ENCODE results near the gene NCR3LG1. TPM values are rescaled to one million over a fixed set of nuclear protein-coding genes. Genes with fewer than 3 reads are reported as not detected.

NCR3LG1 gene
- polyA plus RNA-seq, 1 donor (not counting 4 experiments of a cell fraction or from before 2014, with no cell fraction given), result 3.9 TPM

- DNase-seq (ENCODE audit: low read depth, low spot score), result no peak
- Histone ChIP-seq H3K79me2 (ENCODE audit: control insufficient read depth, insufficient read depth, low read length) (no peaks in the 10 kb centered on the region), H3K4me3 (ENCODE audit: control insufficient read depth in 2 of 3, extremely low read depth in 1 of 3, insufficient read depth in 2 of 3, low read depth in 1 of 3, low read length in 3 of 3) (peak overlapping the region in 2 of 3 experiments; percentile 78 to 89), H3K9me3 (ENCODE audit: control insufficient read depth, low read depth, low read length) (no peaks in the 10 kb centered on the region), H4K20me1 (ENCODE audit: control insufficient read depth, extremely low read depth, insufficient read depth, low read length) (no peaks in the 10 kb centered on the region), H3K36me3 (ENCODE audit: control insufficient read depth in 2 of 2, extremely low read depth in 1 of 2, insufficient read depth in 2 of 2, low read length in 2 of 2) (peaks cover 1 to 2% of the 10 kb centered on the region in 2 experiments), H3K4me2 (ENCODE audit: control insufficient read depth, extremely low read depth, insufficient read depth, low read depth, low read length) (peak overlapping the region; percentile 98), H3K27ac (ENCODE audit: control insufficient read depth, insufficient read depth, low read length) (no peak overlapping the region), H3K27me3 (ENCODE audit: control insufficient read depth, extremely low read depth, insufficient read depth, low read length) (no peaks in the 10 kb centered on the region), H3K9ac (ENCODE audit: control insufficient read depth, extremely low read depth, insufficient read depth, low read length) (peak overlapping the region; percentile 78), H2AFZ (ENCODE audit: control insufficient read depth, low read length) (no peak overlapping the region), H3K9me1 (ENCODE audit: control insufficient read depth, extremely low read depth, insufficient read depth, low read length) (no peaks in the 10 kb centered on the region), H3K4me1 (ENCODE audit: control insufficient read depth, extremely low read depth, insufficient read depth, low read length) (peaks cover 10% of the 10 kb centered on the region)
- TF ChIP-seq CTCF (optimal IDR thresholded peaks at IDR 0.05 in 1 of 3, IDR thresholded peaks at IDR 0.05 in 1 of 3, conservative IDR thresholded peaks at IDR 0.05 in 1 of 3; ENCODE audit: extremely low read depth in 1 of 3, insufficient read depth in 2 of 3, low read length in 3 of 3), result peak; percentile 49 to 59 (median 50)
- TF ChIP-seq EZH2 (IDR thresholded peaks at IDR 0.05; ENCODE audit: low read length), result no peak
- dilution Hi-C loops (cut with MboI; ENCODE audit: extremely low pct_ligation_motif_present, low sequenced_read_pairs), result no loop called here
- FAIRE-seq, result no peak
Measured at GRCh38 chr11:17354601-17354991, 3.0 kb downstream of the NCR3LG1 start.

- Histone ChIP-seq H3K9me3 (ENCODE audit: control insufficient read depth, low read depth, low read length) (peaks cover 23% of the 10 kb centered on the region), H2AFZ (ENCODE audit: control insufficient read depth, low read length) (no peak overlapping the region), H3K4me1 (ENCODE audit: control insufficient read depth, extremely low read depth, insufficient read depth, low read length) (no peaks in the 10 kb centered on the region), H3K9ac (ENCODE audit: control insufficient read depth, extremely low read depth, insufficient read depth, low read length) (no peak overlapping the region), H3K9me1 (ENCODE audit: control insufficient read depth, extremely low read depth, insufficient read depth, low read length) (no peaks in the 10 kb centered on the region), H3K4me3 (ENCODE audit: control insufficient read depth in 2 of 3, extremely low read depth in 1 of 3, insufficient read depth in 2 of 3, low read depth in 1 of 3, low read length in 3 of 3) (no peak overlapping the region), H3K36me3 (ENCODE audit: control insufficient read depth in 2 of 2, extremely low read depth in 1 of 2, insufficient read depth in 2 of 2, low read length in 2 of 2) (peaks cover 7 to 28% of the 10 kb centered on the region in 2 experiments), H4K20me1 (ENCODE audit: control insufficient read depth, extremely low read depth, insufficient read depth, low read length) (no peaks in the 10 kb centered on the region), H3K4me2 (ENCODE audit: control insufficient read depth, extremely low read depth, insufficient read depth, low read depth, low read length) (no peak overlapping the region), H3K27ac (ENCODE audit: control insufficient read depth, insufficient read depth, low read length) (no peak overlapping the region), H3K79me2 (ENCODE audit: control insufficient read depth, insufficient read depth, low read length) (no peaks in the 10 kb centered on the region), H3K27me3 (ENCODE audit: control insufficient read depth, extremely low read depth, insufficient read depth, low read length) (no peaks in the 10 kb centered on the region)
- DNase-seq (ENCODE audit: low read depth, low spot score) (no peak), FAIRE-seq (peak; percentile 32)
- TF ChIP-seq CTCF (optimal IDR thresholded peaks at IDR 0.05 in 1 of 3, IDR thresholded peaks at IDR 0.05 in 1 of 3, conservative IDR thresholded peaks at IDR 0.05 in 1 of 3; ENCODE audit: extremely low read depth in 1 of 3, insufficient read depth in 2 of 3, low read length in 3 of 3), result no peak
- TF ChIP-seq EZH2 (IDR thresholded peaks at IDR 0.05; ENCODE audit: low read length), result no peak
- dilution Hi-C loops (cut with MboI; ENCODE audit: extremely low pct_ligation_motif_present, low sequenced_read_pairs), result no loop called here
Measured at GRCh38 chr11:17366495-17366894, 14.9 kb downstream of the NCR3LG1 start.

Data from keratinocyte (primary cell).